WTC11 (cell line): Measurements from ENCODE around the gene USE1.

Experiments
- CBFB ChIP-seq: sonication (generic); formaldehyde crosslinking; IDR thresholded peaks from 2 replicates; pipeline ENCODE4 v1.8.1; 2022; ENCODE audit warnings: mild to moderate bottlenecking, low read depth, missing genetic modification reagents
- CREB1 ChIP-seq: sonication (generic); formaldehyde crosslinking; IDR thresholded peaks from 2 replicates; pipeline ENCODE4 v1.8.0; 2023; ENCODE audit warnings: mild to moderate bottlenecking, missing genetic modification reagents
- IRF2 ChIP-seq: sonication (generic); formaldehyde crosslinking; IDR thresholded peaks from 2 replicates; pipeline ENCODE4 v1.8.0; 2022; ENCODE audit warnings: low read depth, missing genetic modification reagents, borderline replicate concordance
- JUN ChIP-seq: sonication (generic); formaldehyde crosslinking; IDR thresholded peaks from 2 replicates; pipeline ENCODE4 v1.8.0; 2023; ENCODE audit warnings: mild to moderate bottlenecking, missing genetic modification reagents
- PRRX2 ChIP-seq: fragments of 250-450 bp; sonication (Bioruptor Pico); IDR thresholded peaks from 2 replicates; pipeline ENCODE4 v1.8.0; 2021; ENCODE audit warnings: mild to moderate bottlenecking
- SMAD4 ChIP-seq: sonication (generic); formaldehyde crosslinking; IDR thresholded peaks from 2 replicates; pipeline ENCODE4 v1.8.0; 2022; ENCODE audit warnings: mild to moderate bottlenecking, missing genetic modification reagents
- TEAD4 ChIP-seq: sonication (generic); formaldehyde crosslinking; IDR thresholded peaks from 2 replicates; pipeline ENCODE4 v1.8.0; 2022; ENCODE audit warnings: mild to moderate bottlenecking, missing genetic modification reagents
- TF ChIP-seq, protein P1 (sequence below): fragments of 200-600 bp; IDR thresholded peaks from 2 replicates; pipeline ENCODE4 v1.8.0; 2022; ENCODE audit warnings: antibody characterized with exemption
- TF ChIP-seq, protein P2 (sequence below): sonication (generic); formaldehyde crosslinking; IDR thresholded peaks from 2 replicates; pipeline ENCODE4 v1.8.0; 2022; ENCODE audit warnings: mild to moderate bottlenecking, missing genetic modification reagents
- TF ChIP-seq, protein P3 (sequence below): sonication (generic); formaldehyde crosslinking; IDR thresholded peaks from 2 replicates; pipeline ENCODE4 v1.8.1; 2022; ENCODE audit warnings: low read depth, mild to moderate bottlenecking, moderate library complexity, missing genetic modification reagents, borderline replicate concordance
- TF ChIP-seq, protein P4 (sequence below): sonication (generic); formaldehyde crosslinking; IDR thresholded peaks from 2 replicates; pipeline ENCODE4 v1.8.0; 2022; ENCODE audit warnings: mild to moderate bottlenecking, missing genetic modification reagents
- TF ChIP-seq, protein P5 (sequence below): sonication (generic); formaldehyde crosslinking; conservative IDR thresholded peaks from 2 replicates; pipeline ENCODE4 v1.8.1; 2022; ENCODE audit warnings: mild to moderate bottlenecking, missing genetic modification reagents
- TF ChIP-seq, protein P6 (sequence below): sonication (generic); formaldehyde crosslinking; IDR thresholded peaks from 2 replicates; pipeline ENCODE4 v1.8.0; 2023; ENCODE audit warnings: missing genetic modification reagents
- TF ChIP-seq, protein P7 (sequence below): sonication (generic); formaldehyde crosslinking; IDR thresholded peaks from 2 replicates; pipeline ENCODE4 v1.8.0; 2022; ENCODE audit warnings: mild to moderate bottlenecking, missing genetic modification reagents

DNA sequence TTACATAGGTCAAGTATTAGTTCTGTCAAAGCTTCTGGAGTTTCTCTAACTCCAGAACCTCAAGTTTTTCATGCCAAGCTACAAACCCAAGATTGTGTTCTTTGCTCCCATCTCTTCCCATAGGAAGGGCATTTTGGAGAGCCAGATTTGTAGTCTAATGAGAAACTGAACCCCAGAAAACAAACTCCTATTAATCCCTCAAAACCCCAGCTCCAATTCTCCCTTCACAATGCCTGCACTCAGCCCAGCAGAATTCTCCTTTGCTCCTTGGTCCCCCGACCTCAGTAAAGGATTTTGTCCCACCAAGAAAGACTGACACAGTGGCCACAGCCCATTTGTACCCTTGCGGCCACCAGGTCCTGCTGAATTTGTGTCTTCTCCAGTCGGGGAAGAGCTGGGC lies 41.0 kb downstream of the USE1 start:
- TF ChIP-seq, protein P1, sequence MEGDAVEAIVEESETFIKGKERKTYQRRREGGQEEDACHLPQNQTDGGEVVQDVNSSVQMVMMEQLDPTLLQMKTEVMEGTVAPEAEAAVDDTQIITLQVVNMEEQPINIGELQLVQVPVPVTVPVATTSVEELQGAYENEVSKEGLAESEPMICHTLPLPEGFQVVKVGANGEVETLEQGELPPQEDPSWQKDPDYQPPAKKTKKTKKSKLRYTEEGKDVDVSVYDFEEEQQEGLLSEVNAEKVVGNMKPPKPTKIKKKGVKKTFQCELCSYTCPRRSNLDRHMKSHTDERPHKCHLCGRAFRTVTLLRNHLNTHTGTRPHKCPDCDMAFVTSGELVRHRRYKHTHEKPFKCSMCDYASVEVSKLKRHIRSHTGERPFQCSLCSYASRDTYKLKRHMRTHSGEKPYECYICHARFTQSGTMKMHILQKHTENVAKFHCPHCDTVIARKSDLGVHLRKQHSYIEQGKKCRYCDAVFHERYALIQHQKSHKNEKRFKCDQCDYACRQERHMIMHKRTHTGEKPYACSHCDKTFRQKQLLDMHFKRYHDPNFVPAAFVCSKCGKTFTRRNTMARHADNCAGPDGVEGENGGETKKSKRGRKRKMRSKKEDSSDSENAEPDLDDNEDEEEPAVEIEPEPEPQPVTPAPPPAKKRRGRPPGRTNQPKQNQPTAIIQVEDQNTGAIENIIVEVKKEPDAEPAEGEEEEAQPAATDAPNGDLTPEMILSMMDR, result no peak
- TF ChIP-seq, protein P2, sequence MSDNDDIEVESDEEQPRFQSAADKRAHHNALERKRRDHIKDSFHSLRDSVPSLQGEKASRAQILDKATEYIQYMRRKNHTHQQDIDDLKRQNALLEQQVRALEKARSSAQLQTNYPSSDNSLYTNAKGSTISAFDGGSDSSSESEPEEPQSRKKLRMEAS (CRISPR knock-in tag), result no peak
- TF ChIP-seq, protein P3, sequence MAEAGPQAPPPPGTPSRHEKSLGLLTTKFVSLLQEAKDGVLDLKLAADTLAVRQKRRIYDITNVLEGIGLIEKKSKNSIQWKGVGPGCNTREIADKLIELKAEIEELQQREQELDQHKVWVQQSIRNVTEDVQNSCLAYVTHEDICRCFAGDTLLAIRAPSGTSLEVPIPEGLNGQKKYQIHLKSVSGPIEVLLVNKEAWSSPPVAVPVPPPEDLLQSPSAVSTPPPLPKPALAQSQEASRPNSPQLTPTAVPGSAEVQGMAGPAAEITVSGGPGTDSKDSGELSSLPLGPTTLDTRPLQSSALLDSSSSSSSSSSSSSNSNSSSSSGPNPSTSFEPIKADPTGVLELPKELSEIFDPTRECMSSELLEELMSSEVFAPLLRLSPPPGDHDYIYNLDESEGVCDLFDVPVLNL (CRISPR knock-in tag), result no peak
- TF ChIP-seq CBFB (CRISPR knock-in tag) (no peak), SMAD4 (CRISPR knock-in tag) (no peak), TEAD4 (CRISPR knock-in tag) (no peak), JUN (CRISPR knock-in tag) (no peak), IRF2 (CRISPR knock-in tag) (no peak), PRRX2 (CRISPR knock-in tag) (no peak), CREB1 (CRISPR knock-in tag) (no peak)
- TF ChIP-seq, protein P4, sequence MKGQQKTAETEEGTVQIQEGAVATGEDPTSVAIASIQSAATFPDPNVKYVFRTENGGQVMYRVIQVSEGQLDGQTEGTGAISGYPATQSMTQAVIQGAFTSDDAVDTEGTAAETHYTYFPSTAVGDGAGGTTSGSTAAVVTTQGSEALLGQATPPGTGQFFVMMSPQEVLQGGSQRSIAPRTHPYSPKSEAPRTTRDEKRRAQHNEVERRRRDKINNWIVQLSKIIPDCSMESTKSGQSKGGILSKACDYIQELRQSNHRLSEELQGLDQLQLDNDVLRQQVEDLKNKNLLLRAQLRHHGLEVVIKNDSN (CRISPR knock-in tag), result no peak
- TF ChIP-seq, protein P5, sequence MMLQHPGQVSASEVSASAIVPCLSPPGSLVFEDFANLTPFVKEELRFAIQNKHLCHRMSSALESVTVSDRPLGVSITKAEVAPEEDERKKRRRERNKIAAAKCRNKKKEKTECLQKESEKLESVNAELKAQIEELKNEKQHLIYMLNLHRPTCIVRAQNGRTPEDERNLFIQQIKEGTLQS (CRISPR knock-in tag), result no peak
- TF ChIP-seq, protein P6, sequence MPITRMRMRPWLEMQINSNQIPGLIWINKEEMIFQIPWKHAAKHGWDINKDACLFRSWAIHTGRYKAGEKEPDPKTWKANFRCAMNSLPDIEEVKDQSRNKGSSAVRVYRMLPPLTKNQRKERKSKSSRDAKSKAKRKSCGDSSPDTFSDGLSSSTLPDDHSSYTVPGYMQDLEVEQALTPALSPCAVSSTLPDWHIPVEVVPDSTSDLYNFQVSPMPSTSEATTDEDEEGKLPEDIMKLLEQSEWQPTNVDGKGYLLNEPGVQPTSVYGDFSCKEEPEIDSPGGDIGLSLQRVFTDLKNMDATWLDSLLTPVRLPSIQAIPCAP, result no peak
- TF ChIP-seq, protein P7, sequence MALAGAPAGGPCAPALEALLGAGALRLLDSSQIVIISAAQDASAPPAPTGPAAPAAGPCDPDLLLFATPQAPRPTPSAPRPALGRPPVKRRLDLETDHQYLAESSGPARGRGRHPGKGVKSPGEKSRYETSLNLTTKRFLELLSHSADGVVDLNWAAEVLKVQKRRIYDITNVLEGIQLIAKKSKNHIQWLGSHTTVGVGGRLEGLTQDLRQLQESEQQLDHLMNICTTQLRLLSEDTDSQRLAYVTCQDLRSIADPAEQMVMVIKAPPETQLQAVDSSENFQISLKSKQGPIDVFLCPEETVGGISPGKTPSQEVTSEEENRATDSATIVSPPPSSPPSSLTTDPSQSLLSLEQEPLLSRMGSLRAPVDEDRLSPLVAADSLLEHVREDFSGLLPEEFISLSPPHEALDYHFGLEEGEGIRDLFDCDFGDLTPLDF, result no peak
